ENCODE results near the gene OAS1.
A peak's percentile ranks its signal among the peaks of the same experiment; 100 is the strongest.

OAS1 gene

DNA sequence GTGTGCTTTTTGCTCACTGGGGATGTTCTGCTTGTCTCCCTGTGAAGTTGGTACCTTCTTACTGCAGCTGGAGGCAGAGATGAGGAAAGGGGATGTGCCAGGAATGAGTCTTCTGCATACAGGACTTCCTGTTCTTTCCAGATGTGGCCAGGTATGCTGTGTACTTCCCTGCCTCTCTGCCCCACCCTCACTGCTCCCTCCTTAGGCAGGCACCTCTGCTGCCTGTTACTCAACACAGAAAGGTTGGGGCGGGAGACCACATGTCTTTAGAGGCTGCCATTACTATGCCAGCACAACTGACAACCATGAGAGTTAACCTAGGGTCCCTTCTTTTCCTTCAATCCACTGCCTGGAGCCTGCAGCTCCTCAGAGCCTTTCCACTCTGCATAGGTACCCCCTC, 29.5 kb downstream of the OAS1 start:
- Mint-ChIP-seq H3K4me3 (no peak overlapping the region), H3K27me3 (ENCODE audit: low read depth) (no peaks in the 10 kb centered on the region), H3K27ac (peak overlapping the region; percentile 23), H3K36me3 (ENCODE audit: low read depth) (peaks cover 11% of the 10 kb centered on the region), H3K9me3 (no peaks in the 10 kb centered on the region), H3K4me1 (ENCODE audit: low read depth) (peaks cover 33% of the 10 kb centered on the region)
- DNase-seq (ENCODE audit: low spot score) = no peak

DNA sequence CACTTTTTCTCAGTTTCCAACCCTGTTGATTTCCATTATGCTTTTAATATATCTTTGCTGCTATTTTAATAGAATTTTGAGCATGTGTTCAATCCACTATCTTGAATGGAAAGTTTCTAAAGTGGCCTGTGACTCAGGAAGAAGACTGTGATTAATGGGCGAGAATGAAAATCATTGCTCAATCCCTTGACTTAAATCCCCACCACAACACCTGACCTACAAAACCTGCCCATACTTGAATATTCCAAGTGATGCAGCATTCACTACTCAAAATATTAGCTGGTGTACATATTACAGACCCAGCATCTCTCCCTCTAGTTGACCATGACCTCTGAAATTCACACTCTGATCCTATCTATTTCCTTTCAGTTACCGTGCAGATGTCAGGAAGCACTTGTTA, 30.2 kb downstream of the OAS1 start:
- DNase-seq (ENCODE audit: low spot score) = no peak
- peaks cover 32% of the 10 kb centered on the region for H3K4me1 Mint-ChIP-seq (ENCODE audit: low read depth)
- no peaks in the 10 kb centered on the region for H3K27me3 Mint-ChIP-seq (ENCODE audit: low read depth)
- H3K36me3 Mint-ChIP-seq (ENCODE audit: low read depth) = peaks cover 16% of the 10 kb centered on the region
- peak overlapping the region; percentile 62 for H3K27ac Mint-ChIP-seq
- H3K9me3 Mint-ChIP-seq = no peaks in the 10 kb centered on the region
- H3K4me3 Mint-ChIP-seq = peak overlapping the region; percentile 16

DNA sequence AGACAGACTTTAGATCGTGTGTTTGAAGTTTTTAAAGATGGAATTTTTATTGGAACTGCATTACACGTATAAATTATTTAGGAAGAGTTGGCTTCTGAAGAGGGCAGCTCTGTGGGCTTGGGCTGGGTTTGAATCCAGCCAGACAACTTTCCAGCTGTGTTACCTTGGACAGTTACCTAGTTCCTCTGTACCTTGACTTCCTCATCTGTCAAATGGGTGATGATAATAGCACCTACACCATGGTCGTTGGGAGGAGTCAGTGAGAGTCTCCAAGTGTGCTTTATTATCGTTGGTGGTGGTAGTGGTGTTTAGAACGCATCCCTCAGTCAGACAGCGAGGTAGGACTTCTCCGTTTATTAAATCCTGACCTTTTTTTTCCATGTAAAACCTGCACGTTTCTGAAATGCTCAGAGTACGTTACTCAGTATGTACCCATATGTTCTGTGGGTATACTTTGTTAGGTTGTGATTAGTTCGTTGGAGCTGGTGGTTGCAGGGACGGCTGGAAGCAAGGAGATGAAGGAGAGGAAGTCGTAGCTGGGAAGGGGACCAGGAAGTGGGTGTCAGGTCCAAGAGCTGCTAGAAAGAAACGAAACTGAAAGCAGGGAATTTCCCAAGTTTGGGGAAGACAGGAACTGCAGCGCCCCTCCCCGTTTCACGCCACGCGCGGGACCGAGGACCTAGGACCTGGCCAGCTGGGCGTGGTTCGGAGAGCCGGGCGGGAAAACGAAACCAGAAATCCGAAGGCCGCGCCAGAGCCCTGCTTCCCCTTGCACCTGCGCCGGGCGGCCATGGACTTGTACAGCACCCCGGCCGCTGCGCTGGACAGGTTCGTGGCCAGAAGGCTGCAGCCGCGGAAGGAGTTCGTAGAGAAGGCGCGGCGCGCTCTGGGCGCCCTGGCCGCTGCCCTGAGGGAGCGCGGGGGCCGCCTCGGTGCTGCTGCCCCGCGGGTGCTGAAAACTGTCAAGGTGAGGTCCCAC, 31.3 kb downstream of the OAS1 start, which contains the start of gene OAS3:
TSS of gene OAS3 (plus strand) at position 734 of the 979 bp plus-strand sequence. CDS start at position 791, 57 bp downstream.
- H3K36me3 Mint-ChIP-seq (ENCODE audit: low read depth) = peaks cover 21% of the 10 kb centered on the region
- no peaks in the 10 kb centered on the region for H3K9me3 Mint-ChIP-seq
- H3K27me3 Mint-ChIP-seq (ENCODE audit: low read depth) = no peaks in the 10 kb centered on the region
- H3K4me1 Mint-ChIP-seq (ENCODE audit: low read depth) = peaks cover 32% of the 10 kb centered on the region
- H3K27ac Mint-ChIP-seq = peak within 1 kb of the TSS; percentile 92
- peak; percentile 65 for DNase-seq (ENCODE audit: low spot score)
- peak within 1 kb of the TSS; percentile 85 for H3K4me3 Mint-ChIP-seq

DNA sequence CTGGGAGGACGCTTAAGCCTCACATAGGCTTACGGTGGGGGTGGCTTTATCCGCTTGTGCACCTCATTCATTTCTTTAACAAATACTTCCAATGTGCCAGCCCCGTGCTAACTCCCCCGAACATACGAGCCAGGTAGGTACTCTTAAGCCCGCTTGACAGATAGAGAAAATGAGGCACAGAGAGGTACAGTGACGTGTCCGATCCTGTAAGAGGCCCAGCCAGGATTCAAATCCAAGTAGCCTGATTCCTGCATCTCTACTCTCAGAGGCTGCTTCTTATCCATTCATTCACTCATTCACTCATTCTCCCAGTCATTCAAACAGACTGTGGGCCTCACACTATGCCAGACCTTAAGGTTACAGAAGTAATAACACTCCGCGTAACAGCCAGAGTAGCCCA, 32.0 kb downstream of the OAS1 start:
- H3K4me1 Mint-ChIP-seq (ENCODE audit: low read depth) = peaks cover 32% of the 10 kb centered on the region
- H3K36me3 Mint-ChIP-seq (ENCODE audit: low read depth) = peaks cover 25% of the 10 kb centered on the region
- H3K27ac Mint-ChIP-seq = peak overlapping the region; percentile 87
- H3K27me3 Mint-ChIP-seq (ENCODE audit: low read depth) = no peaks in the 10 kb centered on the region
- peak overlapping the region; percentile 85 for H3K4me3 Mint-ChIP-seq
- no peak for DNase-seq (ENCODE audit: low spot score)
- H3K9me3 Mint-ChIP-seq = no peaks in the 10 kb centered on the region

DNA sequence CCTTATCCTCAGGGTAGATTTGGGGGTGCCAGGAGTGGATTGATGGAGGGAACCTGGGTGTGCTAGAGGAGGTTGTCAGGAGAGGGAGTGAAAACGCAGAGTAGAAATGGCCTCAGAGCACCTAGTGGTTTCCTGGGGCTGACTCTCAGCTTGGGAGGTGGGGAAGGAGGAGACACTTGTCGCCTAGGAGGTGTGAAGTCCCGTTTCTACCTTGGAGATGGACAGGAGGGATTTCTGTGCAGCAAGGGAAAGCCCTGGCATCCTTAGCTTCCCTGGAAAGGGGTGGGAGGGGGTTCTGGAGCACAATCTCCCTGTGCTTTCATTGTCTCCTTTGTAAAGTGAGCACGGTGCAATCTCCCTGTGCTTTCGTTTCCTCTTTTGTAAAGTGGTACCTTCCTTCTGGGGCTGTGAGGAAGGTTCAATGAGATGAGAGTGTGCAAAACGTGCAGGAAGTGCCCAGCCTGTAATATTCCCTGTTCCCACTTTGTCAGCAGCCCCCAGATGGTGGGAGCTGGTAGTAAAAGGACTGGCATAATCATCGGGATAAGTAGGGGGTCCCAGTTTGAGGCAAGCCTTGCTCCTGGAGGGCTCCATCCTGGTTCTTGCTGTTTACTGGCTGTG, 33.1 kb downstream of the OAS1 start:
- DNase-seq (ENCODE audit: low spot score) = no peak
- Mint-ChIP-seq H3K27me3 (ENCODE audit: low read depth) (no peaks in the 10 kb centered on the region), H3K36me3 (ENCODE audit: low read depth) (peaks cover 33% of the 10 kb centered on the region), H3K4me3 (peak overlapping the region; percentile 85), H3K4me1 (ENCODE audit: low read depth) (peaks cover 28% of the 10 kb centered on the region), H3K9me3 (no peaks in the 10 kb centered on the region), H3K27ac (peak overlapping the region; percentile 87)

DNA sequence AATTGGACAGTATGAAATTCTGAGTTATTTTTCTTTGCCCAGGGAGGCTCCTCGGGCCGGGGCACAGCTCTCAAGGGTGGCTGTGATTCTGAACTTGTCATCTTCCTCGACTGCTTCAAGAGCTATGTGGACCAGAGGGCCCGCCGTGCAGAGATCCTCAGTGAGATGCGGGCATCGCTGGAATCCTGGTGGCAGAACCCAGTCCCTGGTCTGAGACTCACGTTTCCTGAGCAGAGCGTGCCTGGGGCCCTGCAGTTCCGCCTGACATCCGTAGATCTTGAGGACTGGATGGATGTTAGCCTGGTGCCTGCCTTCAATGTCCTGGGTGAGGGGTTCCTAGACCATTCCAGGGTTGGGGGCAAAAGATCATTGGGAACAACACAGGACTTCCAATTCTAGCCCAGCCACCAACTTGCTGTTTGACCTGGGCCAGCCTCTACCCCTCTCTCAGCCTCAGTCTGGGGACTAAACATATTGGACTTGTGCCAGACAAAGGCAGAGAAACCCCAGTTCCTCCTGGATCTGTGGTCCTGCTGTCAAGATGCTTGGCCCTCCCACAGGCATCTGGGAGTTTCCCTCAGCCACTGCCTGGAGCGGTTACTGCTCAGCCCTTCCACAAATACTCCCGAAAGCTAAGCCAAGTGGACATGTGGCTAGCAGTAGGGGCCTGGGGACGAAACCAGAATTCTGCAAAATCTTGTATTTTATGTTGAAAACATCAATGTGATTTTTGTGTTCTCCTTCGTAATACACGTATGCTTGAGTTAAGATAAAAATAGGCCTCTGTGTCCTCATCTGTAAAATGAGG, 35.0 kb downstream of the OAS1 start:
- Mint-ChIP-seq H3K36me3 (ENCODE audit: low read depth) (peaks cover 40% of the 10 kb centered on the region), H3K4me1 (ENCODE audit: low read depth) (peaks cover 21% of the 10 kb centered on the region), H3K27me3 (ENCODE audit: low read depth) (no peaks in the 10 kb centered on the region), H3K9me3 (no peaks in the 10 kb centered on the region), H3K27ac (no peak overlapping the region), H3K4me3 (no peak overlapping the region)
- DNase-seq (ENCODE audit: low spot score) = no peak

DNA sequence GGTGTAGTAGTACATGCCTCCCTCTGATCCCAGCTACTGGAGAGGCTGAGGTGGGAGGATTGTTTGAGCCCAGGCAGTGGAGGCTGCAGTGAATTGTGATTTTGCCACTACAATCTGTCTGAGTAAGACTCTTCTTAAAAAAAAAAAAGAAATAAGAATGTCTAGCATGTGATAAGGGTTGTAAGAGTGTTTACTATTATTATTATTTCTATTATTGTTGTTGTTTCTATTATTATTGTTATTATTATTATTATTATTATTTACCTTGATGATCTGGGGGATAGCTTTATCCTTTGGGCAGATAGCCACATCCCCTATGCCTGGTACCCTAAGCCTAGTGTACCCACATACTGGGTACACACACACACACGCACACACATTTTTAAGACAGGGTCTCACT, 35.8 kb downstream of the OAS1 start:
- Mint-ChIP-seq H3K9me3 (no peaks in the 10 kb centered on the region), H3K27ac (no peak overlapping the region)

DNA sequence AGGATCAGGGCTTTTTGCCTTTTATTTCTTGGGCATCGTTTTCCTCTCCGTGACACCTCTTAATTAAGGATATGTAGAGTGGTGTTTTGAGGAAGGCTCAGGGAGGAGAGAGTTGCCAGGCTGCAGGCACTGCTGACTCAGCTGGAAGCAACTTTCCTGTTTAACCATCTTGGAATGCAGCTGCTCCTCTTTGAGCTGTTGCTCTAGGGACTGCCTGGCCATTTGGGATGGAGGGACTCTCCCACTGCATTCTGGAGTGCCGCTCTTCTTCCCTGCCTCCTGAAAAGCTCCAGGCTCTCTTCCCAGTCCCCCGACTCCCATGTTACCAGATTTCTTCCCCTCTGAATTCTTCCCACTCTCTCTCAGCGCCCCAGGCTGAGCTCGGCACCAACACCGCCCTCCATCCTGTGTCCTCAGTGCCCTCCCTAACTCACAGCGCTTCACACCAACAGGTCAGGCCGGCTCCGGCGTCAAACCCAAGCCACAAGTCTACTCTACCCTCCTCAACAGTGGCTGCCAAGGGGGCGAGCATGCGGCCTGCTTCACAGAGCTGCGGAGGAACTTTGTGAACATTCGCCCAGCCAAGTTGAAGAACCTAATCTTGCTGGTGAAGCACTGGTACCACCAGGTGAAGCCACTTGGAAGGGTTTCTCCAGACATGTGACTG, 37.4 kb downstream of the OAS1 start:
- Mint-ChIP-seq H3K9me3 (no peaks in the 10 kb centered on the region), H3K27ac (no peak overlapping the region), H3K4me3 (no peak overlapping the region), H3K36me3 (ENCODE audit: low read depth) (peaks cover 52% of the 10 kb centered on the region), H3K27me3 (ENCODE audit: low read depth) (no peaks in the 10 kb centered on the region), H3K4me1 (ENCODE audit: low read depth) (peaks cover 7% of the 10 kb centered on the region)
- DNase-seq (ENCODE audit: low spot score) = no peak

More for the DNA sequence above, 35.8 kb downstream of the OAS1 start:
- Mint-ChIP-seq H3K4me3 (no peak overlapping the region), H3K36me3 (ENCODE audit: low read depth) (peaks cover 48% of the 10 kb centered on the region), H3K27me3 (ENCODE audit: low read depth) (no peaks in the 10 kb centered on the region), H3K4me1 (ENCODE audit: low read depth) (peaks cover 15% of the 10 kb centered on the region)
- no peak for DNase-seq (ENCODE audit: low spot score)

DNA sequence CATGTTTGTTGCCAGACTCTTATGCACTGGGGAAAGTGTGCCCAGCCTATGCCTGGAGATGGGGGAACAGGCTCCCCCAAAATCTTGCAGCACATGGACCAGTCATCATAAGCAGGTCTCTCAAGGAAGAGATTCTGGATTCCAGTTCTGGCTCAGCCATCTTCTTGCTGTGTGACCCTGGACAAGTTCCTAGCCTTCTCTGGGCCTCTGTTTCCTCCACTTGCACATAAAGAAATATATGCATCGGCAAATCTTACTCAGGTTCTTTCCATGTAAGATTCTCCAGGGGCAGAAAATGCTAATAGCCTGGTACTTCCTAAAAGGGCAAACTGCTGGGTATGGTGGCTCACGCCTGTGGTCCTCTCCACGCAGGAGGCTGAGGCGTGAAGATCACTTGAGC, 38.8 kb downstream of the OAS1 start:
- Mint-ChIP-seq H3K4me3 (no peak overlapping the region), H3K4me1 (ENCODE audit: low read depth) (no peaks in the 10 kb centered on the region), H3K36me3 (ENCODE audit: low read depth) (peaks cover 56% of the 10 kb centered on the region), H3K9me3 (no peaks in the 10 kb centered on the region), H3K27me3 (ENCODE audit: low read depth) (no peaks in the 10 kb centered on the region), H3K27ac (no peak overlapping the region)
- no peak for DNase-seq (ENCODE audit: low spot score)

DNA sequence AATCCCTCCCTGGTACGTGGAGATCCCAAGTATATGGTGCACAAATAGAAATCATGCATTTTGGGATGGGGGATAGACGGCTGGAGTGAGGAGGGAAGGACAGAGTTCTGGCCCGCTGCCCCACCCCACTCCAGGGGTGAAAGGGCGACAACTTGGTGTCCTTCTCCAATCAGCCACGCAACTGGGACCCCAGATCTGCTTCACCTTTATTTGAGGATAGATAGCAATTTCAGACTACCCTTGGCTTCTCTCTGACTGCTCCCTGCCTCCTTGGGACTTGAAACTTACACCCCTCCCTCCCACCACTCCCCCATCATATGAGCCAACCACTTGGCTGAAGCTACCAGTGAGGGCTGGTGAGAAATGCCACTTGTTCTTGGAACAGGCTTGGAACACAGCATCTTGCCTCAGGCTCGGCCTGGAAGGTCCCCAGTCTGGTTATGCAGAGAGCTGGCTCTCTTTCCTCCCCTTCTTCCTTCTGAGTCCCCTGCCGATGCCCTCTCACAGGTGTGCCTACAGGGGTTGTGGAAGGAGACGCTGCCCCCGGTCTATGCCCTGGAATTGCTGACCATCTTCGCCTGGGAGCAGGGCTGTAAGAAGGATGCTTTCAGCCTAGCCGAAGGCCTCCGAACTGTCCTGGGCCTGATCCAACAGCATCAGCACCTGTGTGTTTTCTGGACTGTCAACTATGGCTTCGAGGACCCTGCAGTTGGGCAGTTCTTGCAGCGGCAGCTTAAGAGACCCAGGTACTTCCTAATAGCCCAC, 39.7 kb downstream of the OAS1 start:
- Mint-ChIP-seq H3K27ac (no peak overlapping the region), H3K9me3 (no peaks in the 10 kb centered on the region), H3K4me1 (ENCODE audit: low read depth) (no peaks in the 10 kb centered on the region), H3K4me3 (no peak overlapping the region), H3K36me3 (ENCODE audit: low read depth) (peaks cover 65% of the 10 kb centered on the region), H3K27me3 (ENCODE audit: low read depth) (no peaks in the 10 kb centered on the region)
- no peak for DNase-seq (ENCODE audit: low spot score)

DNA sequence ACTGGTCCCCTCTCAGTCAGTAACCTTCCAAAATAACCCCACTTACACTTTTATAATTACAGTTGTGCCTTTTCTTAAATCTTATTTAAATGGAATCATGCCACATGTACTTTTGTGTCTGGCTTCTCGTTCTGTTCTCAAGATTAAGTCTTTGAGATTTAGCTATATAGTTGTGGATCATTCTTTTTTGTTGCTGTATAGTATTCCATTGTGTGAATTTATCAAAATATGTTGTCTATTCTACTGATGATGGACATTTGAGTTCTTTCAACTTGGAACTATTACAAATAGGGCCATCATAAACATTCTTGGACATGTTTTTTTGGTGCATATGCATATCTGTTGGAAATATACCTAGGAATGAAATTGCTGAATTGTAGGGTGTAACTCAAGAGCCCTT, 40.6 kb downstream of the OAS1 start:
- no peaks in the 10 kb centered on the region for H3K9me3 Mint-ChIP-seq
- peaks cover 64% of the 10 kb centered on the region for H3K36me3 Mint-ChIP-seq (ENCODE audit: low read depth)

DNA sequence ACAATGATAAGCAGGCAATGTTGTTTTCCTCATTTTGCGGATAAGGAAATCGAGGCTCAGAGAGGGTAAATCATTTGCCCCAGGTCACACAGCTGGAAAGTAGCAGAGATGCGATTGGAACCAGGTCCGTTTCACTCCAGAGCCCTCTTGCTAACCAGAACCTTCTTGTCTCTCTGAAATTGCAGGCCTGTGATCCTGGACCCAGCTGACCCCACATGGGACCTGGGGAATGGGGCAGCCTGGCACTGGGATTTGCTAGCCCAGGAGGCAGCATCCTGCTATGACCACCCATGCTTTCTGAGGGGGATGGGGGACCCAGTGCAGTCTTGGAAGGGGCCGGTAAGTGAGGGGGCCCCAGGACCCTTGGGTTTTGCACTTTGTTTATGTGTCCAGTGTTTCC, 41.0 kb downstream of the OAS1 start:
- no peak for DNase-seq (ENCODE audit: low spot score)
- Mint-ChIP-seq H3K27me3 (ENCODE audit: low read depth) (no peaks in the 10 kb centered on the region), H3K27ac (no peak overlapping the region), H3K4me3 (no peak overlapping the region), H3K36me3 (ENCODE audit: low read depth) (peaks cover 66% of the 10 kb centered on the region), H3K9me3 (no peaks in the 10 kb centered on the region), H3K4me1 (ENCODE audit: low read depth) (peaks cover 5% of the 10 kb centered on the region)

More for the DNA sequence above, 40.6 kb downstream of the OAS1 start:
- H3K4me1 Mint-ChIP-seq (ENCODE audit: low read depth) = peaks cover 2% of the 10 kb centered on the region
- no peak for DNase-seq (ENCODE audit: low spot score)
- H3K27me3 Mint-ChIP-seq (ENCODE audit: low read depth) = no peaks in the 10 kb centered on the region
- H3K4me3 Mint-ChIP-seq = no peak overlapping the region
- H3K27ac Mint-ChIP-seq = no peak overlapping the region

DNA sequence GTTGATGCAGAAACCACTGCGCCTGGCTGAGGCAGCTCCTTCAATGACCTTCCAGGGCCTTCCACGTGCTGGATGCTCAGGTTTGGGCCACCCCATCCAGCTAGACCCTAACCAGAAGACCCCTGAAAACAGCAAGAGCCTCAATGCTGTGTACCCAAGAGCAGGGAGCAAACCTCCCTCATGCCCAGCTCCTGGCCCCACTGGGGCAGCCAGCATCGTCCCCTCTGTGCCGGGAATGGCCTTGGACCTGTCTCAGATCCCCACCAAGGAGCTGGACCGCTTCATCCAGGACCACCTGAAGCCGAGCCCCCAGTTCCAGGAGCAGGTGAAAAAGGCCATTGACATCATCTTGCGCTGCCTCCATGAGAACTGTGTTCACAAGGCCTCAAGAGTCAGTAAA, 42.0 kb downstream of the OAS1 start:
- peaks cover 5% of the 10 kb centered on the region for H3K4me1 Mint-ChIP-seq (ENCODE audit: low read depth)
- H3K4me3 Mint-ChIP-seq = no peak overlapping the region
- DNase-seq (ENCODE audit: low spot score) = no peak
- no peaks in the 10 kb centered on the region for H3K9me3 Mint-ChIP-seq
- H3K36me3 Mint-ChIP-seq (ENCODE audit: low read depth) = peaks cover 70% of the 10 kb centered on the region
- H3K27me3 Mint-ChIP-seq (ENCODE audit: low read depth) = no peaks in the 10 kb centered on the region
- H3K27ac Mint-ChIP-seq = no peak overlapping the region

Measured in T-helper 2 cell treated with Interferon-gamma antibody and Interleukin-4, amounts not matched to agents 5 μg/mL and 100 μg/mL, for 36 hours (primary cell).